Retinal pigment epithelial cell (primary cell): ENCODE measurements around the gene LRRK1.

ENCODE experiments used
- DNase-seq: peaks from one replicate; pipeline ENCODE4 v3.0.0-alpha.2; 2010; ENCODE audit warnings: low read depth
- H3K4me3 ChIP-seq: 2 replicates; pipeline ENCODE4 v1.5.1; 2011; ENCODE audit warnings: mild to moderate bottlenecking, low read length, control low read depth, moderate library complexity
- CTCF ChIP-seq: conservative IDR thresholded peaks from 2 replicates; pipeline ENCODE4 v1.5.1; 2011; ENCODE audit warnings: low read depth, low read length, control low read depth, inconsistent platforms

LRRK1 gene

GRCh38 chr15:100929641-100930042 lies 10.5 kb downstream of the LRRK1 start:
- no peak for TF ChIP-seq CTCF
- no peak for DNase-seq
- H3K4me3 ChIP-seq = no peak overlapping the region

GRCh38 chr15:100930306-100930848 lies 11.2 kb downstream of the LRRK1 start:
- H3K4me3 ChIP-seq = no peak overlapping the region
- DNase-seq = no peak
- no peak for TF ChIP-seq CTCF

- H3K4me3 ChIP-seq = no peak overlapping the region
- no peak for DNase-seq
- TF ChIP-seq CTCF = no peak
Measured at GRCh38 chr15:100931143-100931890, 12.2 kb downstream of the LRRK1 start.

- TF ChIP-seq CTCF = no peak
- no peak for DNase-seq
- H3K4me3 ChIP-seq = no peak overlapping the region
Measured at GRCh38 chr15:100932676-100933348, 13.7 kb downstream of the LRRK1 start.

- TF ChIP-seq CTCF = no peak
- DNase-seq = no peak
Measured at GRCh38 chr15:100934166-100934565, 15.0 kb downstream of the LRRK1 start.

GRCh38 chr15:100934726-100935125 lies 15.6 kb downstream of the LRRK1 start:
- DNase-seq = no peak
- no peak for TF ChIP-seq CTCF
- no peak overlapping the region for H3K4me3 ChIP-seq

More at GRCh38 chr15:100934166-100934565, 15.0 kb downstream of the LRRK1 start:
- H3K4me3 ChIP-seq = no peak overlapping the region
